GM19395 (cell line): ENCODE results near the gene LRRC46.

Experiments used
- ATAC-seq: cut with Tn5 transposase; IDR thresholded peaks from one replicate; pipeline ENCODE4 v1.9.1; 2021; ENCODE audit warnings: mild to moderate bottlenecking, moderate library complexity; ENCODE audit not compliant: unreplicated experiment

LRRC46 gene

DNA sequence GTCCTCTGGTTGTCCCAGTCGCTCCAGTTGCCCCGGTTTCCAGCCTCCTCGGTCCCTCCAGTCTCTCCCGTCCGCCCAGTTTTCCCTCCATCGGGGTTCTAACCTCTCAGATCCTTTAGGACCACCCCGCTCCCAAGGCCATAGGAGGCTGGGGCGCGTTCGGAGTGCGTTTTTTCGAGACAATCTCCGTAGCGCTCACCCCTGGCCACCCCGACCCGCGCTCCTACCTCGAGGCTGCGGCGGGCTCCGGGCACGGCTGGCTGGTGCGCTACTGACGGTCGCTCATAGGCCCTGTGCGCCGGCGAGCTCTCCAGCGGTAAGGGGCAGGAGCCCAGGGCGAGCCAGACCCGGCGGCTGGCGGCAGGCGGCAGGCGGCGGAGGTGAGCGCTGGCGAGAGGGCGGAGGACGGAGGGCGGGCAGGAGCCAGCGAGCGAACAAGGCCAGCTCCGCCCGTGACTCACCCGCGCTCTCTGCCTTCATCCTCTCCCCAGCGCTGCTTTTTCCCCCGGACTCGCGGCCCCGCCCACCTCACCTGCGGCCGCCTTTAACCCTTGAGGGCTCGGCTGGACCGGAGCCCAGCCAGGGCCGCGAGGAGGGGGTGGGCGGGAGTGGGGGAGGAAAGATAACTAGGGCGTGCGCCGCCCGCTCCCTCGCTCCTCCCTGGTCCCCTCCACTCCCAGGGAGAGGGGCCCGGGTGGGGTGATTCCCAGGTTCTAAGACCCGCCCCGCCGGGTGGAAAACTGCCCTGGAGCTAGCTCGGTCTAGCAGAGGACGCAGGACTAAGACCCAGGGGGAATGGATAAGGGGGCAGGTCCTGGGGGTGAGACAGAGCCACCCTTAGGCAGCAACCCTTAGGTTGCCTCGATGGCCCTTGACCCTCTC is 19.5 kb downstream of the LRRC46 start, which contains the start of gene SP6:
Gene SP6, minus strand, starts transcription at position 472 of the 882 bp plus-strand sequence. CDS start 2,734 bp downstream, outside the sequence.
- no peak for ATAC-seq

DNA sequence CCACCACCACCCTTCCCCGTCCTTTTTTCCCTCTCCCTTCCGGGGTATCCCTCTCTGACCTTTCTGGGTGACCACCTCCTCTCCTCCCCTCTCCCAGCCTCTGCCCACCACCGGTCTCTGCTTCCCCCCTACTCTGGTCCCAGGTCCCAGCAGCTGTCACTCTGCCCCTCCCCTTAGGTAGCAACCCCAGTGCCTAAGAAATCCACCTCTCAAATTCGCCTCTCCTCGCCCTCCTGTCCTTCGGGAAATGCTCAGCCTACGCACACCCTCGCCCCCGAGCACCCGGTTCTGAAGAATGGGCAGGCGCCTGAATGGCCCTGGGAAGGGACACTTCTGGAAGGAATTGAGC is 20.3 kb downstream of the LRRC46 start:
- ATAC-seq: no peak

DNA sequence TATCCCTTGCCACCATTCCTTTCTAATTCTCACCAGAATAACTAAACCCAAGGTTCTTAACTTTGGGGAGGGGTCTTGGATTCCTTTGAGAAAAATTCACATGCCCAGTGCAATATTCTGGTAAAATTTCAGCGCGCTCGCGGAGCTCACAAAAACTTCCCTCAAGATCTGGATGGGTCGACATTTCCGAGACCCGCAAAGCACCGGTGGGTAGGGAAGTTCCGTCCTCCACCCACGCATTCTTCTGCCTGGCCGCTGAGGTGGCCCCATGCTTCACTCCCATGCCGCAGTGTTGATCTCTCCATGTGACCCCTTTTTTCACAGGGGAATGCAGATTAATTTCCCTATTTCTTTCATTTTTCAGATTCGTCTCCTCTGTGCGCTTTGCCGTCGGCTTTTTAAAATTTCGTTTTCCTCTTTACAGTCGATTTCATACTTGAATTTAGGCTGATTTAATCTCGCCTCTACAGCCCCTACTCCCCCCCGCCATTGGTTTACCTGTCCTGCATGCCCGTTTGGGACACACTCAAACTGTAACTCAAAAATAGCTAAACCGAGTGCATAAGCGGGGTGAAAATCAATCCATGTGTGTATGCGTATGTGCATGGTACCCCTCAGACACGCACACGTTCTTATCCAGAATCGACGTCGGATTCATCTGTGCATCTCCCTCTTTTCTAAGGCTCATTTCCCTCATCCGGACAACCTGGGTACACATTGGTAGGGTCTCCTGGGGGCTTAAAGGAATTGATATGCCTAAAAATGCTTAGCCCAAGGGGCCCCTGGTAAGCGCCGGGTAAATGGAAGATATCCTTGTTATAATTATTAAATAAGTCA is 20.9 kb downstream of the LRRC46 start:
- ATAC-seq: no peak

DNA sequence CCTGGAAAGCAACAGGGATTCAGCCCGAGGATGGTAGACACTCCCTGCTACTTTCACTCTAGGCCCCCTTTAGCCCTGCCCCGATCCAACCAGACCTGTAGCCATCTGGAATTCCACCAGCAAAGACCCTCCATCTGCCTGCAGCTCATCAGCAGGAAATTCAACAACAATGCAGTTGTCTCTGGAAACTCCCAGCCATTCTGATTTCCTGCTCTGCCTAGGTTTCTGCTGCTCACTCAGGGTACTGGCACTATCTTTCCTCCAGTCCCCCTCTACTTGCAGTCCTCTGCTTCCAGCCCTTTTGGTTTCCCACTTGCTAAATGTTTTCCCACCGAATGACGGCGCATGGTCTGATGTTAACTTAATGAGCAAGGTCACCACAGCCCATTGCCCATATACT is 22.1 kb downstream of the LRRC46 start:
- no peak for ATAC-seq

DNA sequence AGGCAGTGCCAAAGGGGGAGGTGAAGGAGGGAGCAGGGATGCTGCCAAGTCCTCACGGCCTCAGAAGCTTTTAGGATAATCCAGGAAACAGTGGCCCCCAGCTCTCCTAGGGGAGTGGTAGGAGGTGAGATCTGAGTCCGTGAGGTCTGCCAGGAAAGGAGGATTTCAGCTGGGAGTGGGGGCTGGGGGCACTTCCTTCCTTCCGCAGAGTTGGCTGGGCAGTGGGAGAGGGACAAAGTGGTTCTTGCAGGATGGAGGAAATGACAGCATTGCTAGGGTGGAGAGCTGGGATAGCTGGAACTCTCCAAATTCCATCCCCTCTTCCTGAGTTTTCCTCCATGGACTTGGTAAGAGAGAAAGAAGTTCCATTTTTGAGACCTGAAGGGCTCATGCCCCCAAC is 24.3 kb downstream of the LRRC46 start:
- ATAC-seq: no peak

DNA sequence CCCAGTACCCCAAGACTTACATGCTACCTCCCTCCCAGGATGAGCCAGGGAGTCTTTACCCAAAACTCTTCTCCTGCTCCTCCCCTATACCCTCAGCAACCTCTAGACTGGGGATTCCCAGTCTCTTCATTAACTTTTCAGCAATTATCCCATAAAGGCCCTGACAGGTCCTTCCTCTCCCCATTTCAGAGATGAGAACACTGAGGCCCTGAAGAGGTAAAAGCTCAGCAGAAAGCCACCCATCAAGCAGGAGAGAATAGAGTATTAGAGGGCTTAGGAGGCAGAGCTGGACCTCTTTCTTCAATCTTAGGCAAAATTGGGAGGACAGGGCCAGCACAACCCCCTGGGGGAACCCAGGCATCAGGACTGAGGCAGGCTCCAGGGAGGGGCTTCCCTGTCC is 25.4 kb downstream of the LRRC46 start:
- ATAC-seq: no peak

DNA sequence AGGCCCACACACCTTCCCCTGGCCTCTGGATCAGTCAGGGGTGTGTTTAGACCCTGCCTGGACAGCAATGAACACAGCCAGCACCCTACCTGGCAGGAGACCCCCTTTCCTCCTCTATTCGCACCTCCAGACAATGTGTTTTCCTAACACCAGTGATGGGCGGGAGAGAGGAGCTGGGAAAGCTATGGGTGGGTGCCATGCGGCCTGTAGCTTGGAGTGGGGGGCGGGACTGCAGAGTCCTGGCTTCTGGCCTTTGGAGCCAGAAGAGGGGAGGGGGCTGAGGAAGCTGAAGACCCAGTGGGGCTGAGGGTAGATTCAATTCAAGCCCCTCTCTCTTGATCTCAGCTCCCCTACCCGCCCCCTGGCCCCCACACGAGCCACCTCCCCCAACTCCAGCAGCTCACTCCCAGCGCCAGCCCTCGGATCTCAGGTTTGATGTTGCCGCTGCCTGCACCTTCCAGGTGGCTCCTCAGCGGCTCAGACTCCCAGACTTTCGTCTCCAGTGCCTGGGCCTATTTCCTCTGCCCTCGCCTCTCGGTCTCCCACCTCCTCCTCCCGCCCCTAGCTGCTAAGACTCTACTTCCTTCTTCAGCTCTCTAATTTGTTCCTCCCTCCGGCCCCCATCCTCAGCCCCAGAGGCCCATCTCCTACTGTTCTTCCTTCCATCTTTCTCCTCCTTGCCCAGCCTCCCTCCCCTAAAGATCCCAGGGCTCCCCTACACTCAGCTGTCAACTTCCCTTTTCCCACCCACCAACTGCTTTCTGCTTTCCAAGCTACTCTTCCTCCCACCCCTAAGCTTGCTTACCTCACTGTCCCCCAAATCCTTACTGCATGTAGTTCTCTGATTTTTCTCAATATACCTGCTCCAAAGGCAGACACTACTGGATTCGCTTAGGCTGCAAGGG is 26.3 kb downstream of the LRRC46 start:
- no peak for ATAC-seq

DNA sequence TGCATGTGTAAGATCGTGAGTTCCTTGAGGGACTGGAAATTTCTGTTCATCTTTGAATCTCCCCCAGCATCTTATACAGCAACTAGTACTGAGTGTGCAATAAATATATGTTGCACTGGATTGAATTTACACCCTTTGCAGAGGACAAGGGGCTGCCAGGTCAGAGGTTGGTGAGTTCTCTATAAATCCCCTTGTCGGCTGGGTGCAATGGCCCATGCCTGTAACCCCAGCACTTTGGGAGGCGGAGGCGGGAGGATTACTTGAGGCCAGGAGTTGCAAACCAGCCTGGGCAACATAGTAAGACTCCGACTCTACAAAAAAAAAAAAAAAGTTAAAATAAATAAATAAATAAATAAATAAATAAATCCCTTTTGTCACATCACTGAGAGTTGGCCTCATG is 28.9 kb downstream of the LRRC46 start:
- no peak for ATAC-seq

DNA sequence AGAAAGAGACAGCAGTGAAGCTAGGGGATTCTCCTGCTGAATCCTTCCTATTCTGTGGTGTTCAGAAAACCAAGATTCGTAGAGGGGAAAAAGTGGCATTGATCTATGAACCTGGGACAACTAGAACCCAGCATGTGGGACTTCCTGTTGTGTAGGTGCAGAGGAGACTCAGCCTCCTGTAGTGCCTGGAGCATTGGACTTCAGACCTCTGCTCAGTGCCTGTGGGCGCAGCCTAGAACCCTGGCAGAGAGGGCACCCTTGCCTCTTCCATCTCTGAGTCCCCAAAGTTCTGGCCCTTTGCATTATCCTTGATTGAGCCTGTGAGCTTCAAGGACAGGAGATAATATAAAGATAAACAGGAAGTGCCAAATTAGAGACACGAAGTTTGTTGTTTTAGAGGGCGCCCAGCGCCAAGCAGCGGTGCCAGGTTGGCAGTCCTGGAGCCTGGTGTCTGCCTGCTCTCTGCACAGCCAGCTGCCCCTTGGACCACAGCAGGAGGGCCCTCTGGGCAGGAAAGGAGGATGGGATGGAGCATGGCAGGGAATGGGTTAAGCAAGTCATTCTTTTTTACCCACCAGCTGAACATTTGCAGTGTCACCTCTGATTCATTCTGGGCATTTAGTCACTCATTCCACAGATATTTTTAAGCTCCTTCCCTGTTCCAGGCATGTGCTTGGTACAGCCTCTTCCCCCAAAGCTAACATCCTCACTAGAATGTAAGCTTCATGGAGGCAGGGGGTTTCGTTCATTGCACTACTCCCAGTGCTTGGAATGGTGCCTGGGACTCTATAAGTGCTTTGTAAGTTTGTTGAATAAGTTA is 31.4 kb downstream of the LRRC46 start:
- ATAC-seq: no peak

DNA sequence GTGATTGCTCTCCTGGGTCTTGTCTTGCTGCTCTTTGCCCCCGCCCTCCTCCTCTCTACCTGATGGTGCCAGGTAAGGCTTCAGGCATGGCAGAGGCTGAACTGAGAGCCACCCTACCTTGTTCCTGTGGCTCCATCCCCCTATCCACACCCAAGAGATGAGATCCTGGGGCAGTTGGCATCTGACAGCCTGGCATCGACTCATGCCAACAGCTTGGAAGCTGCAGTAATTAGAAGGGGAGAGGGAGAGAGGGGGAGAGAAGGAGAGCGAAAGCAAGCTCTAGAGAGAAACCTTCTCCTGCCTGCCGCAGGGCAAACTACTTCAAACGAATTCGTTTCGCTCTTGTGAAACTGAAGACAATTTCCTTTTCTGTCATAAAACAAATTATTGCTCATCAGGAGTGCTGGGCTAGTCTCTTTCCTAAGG is 33.3 kb downstream of the LRRC46 start:
- ATAC-seq: no peak

DNA sequence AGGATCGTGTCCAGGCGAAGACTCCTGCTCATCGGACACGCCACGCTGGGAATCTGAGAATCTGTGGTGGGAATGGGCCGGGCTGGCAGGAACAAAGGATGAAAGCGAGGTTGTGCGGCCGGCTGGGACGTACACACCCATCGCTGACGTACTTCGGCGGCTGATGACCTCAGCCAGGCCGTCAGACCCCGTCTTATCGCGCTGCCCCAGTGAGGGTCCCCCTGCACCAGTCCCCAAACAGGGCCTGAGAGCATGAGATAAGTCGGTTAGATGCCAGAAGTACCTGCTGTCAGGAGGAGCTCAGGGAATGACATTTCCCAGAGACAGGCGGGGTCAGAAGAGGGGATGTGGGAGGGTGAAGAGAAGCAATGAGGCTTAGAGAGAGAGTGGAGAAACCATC is 35.5 kb downstream of the LRRC46 start:
- ATAC-seq: no peak

DNA sequence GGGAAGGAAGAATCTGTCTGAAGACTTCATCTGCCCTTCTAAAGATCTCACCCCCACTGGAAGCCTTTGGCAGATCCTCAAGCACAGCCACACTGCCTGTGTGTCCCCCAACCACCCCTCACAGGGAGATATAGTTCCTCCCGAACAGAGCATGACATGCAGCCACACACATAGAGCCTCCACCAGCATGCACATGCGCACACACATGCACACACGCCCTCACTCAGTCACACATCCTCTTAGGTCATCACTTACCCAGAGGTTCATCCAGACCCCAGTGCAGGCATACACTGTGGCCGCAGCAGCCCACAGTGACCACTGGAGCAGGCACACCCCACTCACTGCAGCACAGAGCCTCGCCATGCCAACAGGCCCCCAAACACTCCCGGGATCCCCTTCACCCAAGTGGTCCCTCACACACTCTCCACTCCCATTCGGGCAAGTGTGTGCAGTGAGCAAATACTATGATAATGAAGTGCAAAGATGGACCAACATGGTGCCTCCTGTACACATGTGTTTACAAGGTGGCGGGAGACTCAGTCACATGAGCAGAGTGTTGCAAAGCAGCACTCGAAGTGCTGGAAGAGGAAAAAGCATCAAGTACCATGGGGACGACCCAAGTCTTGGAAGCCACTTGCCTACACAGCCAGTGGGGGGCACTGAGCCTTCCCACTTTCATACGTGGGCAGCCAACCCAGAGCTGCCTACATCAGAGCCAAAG is 36.5 kb downstream of the LRRC46 start:
- no peak for ATAC-seq

DNA sequence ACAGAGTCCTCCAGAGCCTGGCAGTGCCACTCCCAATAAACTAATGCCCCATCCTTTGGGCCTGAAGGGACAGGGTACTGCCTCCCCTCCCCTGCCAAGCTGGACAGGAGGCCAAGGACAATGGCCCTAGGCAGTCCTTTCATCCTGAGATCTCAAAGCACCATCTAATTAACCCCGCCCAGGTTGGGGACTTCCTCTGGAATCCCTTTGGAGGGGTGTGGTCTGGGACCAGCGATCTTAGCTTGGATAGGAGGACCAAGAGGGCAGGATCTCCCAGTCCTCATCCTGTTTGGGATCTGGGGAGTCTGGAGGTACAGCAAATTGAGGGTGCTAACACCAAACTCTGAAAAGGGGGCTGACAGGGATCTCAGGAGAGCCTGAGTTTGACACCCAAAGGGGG is 37.6 kb downstream of the LRRC46 start:
- ATAC-seq: no peak

DNA sequence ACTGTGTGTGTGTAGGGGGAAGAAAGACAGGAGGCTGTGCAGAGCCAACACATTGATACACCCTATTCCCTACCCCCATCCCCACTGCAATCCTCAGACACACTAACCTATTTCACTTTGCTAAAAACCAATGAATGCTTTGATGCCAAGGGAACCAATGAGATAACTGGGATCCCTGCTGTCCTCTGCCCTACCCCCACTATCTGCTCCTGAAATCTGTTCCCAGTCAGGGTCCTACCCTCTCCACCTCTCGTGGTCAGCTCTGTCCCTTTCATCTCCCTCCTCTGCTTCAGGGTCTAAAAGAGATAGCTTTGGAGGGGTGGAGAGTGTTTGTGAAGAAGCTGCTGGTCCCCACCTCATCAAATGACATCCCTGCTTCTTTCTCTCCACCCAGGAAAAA is 38.6 kb downstream of the LRRC46 start:
- no peak for ATAC-seq

DNA sequence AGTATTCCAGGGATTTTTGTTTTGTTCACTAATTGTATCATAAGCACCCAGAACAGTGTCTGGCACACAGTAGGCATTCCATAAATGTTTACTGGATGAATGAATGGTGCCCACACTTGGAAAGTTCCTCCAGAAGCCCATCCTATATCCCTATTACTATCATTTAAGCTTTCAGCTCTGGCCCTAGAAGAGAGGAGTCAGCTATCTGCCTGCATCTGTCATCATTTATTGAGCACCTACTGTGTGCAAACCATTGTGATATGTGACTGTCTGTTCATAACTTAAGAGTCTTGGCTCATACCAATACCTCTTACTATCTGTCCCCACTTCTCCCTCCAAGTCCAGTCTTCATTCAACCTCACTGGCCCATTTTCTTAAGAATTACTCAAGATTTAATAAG is 39.6 kb downstream of the LRRC46 start:
- ATAC-seq: no peak

DNA sequence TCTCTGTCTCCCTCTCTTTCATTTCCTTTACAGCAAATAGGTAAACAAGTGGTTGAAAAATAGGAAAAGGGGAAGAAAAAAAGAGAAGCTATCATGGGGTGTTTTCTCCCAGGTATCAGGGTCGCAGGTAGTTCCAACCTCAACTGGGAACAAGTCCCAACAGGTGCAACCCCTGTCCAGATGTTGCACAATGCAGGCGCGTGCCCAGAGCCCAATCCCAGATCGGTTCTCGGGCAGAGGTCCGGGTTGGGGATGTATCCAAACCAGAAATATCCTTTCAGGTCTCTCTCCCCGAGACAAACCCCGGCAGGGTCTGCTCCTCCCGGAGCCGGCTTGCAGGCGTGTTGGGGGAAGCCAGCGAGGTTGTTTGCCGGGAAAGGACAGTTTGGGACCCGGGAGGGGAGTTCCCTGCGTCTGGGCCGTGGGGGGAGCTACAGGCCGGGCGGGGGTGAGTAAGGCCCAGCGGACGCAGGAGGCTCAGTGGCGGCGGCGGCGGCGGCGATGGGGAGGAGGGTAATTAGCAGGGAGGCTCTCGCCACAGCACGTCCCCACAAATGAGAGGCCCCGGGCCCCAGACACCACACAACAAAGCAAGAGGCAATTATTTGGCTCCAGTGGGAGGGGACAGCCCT is 40.7 kb downstream of the LRRC46 start:
- no peak for ATAC-seq

DNA sequence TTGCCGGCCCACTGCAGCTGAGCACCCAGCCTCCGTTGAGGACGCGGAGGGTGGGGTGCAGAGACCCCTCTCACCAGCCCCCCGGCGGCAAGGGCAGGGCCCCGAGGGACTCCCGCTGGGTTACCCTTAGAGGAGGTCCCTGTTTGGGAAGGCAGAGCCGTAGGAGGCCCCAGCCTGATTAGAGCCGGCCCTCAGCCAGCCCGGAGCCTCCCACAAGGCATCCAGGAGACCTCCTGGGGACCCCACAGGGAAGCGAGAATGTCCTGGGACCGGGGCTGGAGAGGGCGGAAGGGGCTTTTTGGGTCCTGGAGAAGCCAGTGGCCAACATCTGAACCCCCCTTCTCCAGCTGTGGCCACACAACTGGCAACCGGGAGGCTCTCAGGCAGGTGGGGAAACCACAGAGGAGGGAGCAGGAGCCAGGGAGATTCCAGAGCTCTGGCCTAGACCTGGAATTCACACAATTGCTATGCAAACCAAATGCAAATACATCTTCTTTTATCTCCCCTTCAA is 41.2 kb downstream of the LRRC46 start:
- ATAC-seq: no peak

DNA sequence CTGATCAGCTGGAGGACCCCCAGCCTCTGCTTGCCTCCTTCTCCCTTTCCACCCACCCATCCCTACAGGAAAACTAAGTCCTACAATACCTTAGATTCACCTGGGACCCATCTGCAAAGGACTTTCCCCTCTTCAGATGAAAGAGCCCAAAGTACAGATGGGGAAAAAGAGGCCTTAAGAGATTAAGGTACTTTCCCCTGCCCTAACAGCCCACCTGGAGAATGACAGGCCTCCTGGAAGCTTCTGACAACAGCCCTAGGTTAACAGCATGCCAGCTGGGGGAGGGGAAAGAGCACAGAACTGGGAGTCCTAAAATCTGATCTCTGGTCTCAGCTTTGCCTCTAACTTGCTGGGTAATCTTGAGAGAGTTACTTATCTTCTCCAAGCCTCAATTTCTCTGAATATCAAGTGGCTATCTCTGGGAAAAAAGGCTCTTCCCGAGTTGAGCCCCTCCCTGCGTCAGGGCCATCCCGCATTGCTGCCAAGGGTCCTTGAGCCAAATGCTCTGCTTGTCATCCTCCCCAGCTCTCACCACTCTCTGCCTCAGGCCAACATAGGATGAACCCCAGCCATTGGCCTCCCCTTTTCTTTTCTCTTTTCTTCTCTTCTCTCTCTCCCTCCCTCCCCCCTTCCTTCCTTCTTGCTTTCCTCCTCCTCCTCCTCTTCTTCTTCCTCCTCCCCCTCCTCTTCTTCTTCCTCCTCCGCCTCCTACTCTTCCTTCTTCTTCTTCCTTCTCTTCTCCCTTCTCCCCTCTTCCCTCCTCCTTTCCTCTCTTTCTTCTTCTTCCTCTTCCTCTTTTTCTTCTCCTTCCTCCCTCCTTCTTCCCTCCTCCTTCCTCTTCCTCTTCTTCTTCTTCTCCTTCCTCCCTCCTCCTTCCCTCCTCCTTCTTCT is 42.0 kb downstream of the LRRC46 start:
- ATAC-seq: no peak
